Measurements from ENCODE around the gene UMODL1. TPM values are rescaled to one million over a fixed set of nuclear protein-coding genes. Genes with fewer than 3 reads are reported as not detected.

UMODL1 gene
- total and polyA plus RNA-seq, 9 donors: 0.01 to 2.2 (median 0.24) TPM; not detected in 5

DNA sequence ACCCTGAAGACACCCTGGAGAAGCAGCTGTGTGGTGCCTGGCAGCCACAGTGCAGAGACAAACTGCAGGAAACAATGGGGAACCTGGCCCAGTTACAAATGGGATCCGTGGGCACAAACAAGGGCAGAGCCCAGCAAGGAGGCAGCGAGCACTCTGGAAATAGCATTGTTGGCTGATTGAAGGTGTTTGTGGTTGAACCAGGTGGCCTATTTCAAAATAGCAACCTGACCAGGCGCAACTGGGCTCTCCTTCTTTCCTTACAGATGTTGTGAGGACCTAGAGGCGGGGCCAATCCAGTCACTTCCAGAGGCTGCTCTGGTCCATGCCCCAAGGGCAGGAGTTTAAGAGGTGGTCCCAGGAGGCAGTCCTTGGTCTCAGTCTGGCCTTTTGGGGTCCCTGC, 39.3 kb upstream of the UMODL1 start:
- H3K4me3 ChIP-seq: no peak overlapping the region
- intact Hi-C loops (cut with DNase I): loop anchor here in 1 of 4 donors (2.0 kb wide), 1 partner anchor 29 kb away; no protein-coding TSS in a partner anchor
- no peak overlapping the region for H3K27ac ChIP-seq
- TF ChIP-seq POLR2A (IDR thresholded peaks at IDR 0.05) (no peak), CTCF (IDR thresholded peaks at IDR 0.05) (no peak), EP300 (IDR thresholded peaks at IDR 0.05) (no peak)
- H3K27me3 ChIP-seq: no peaks in the 10 kb centered on the region
- H3K36me3 ChIP-seq: no peaks in the 10 kb centered on the region
- peaks cover 4% of the 10 kb centered on the region for H3K4me1 ChIP-seq (ENCODE audit: insufficient read depth)
- 52 to 71% (median 65%) methylated on average over 4 of the region's 4 CpGs for WGBS, 3 donors
- DNase-seq: no peak
- no peaks in the 10 kb centered on the region for H3K9me3 ChIP-seq

DNA sequence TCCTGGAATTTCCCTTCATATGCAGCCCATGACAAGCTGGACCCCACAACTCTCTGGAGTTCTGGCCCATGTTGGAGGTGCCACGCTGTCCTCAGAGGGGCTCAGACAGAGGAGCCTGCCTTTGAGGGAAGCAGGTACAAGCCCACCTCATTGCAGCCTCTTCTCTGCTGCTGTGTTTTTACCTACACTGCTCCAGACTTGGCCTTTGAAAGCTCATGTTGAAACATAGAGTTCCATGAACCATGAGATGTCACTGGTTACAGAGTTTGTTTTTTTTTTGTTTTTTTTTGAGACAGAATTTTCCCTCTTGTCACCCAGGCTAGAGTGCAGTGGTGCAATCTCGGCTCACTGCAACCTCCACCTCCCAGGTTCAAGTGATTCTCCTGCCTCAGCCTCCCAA, 38.9 kb upstream of the UMODL1 start:
- no peak for TF ChIP-seq POLR2A (IDR thresholded peaks at IDR 0.05)
- no peak for TF ChIP-seq CTCF (IDR thresholded peaks at IDR 0.05)
- no peak for TF ChIP-seq EP300 (IDR thresholded peaks at IDR 0.05)
- no peak overlapping the region for H3K4me3 ChIP-seq
- no peaks in the 10 kb centered on the region for H3K27me3 ChIP-seq
- H3K27ac ChIP-seq: no peak overlapping the region
- no peaks in the 10 kb centered on the region for H3K36me3 ChIP-seq
- intact Hi-C loops (cut with DNase I): no loop called here
- WGBS, 3 donors: 88 to 92% (median 88%) methylated on average over 2 of the region's 2 CpGs
- no peak for DNase-seq
- peaks cover 4% of the 10 kb centered on the region for H3K4me1 ChIP-seq (ENCODE audit: insufficient read depth)
- no peaks in the 10 kb centered on the region for H3K9me3 ChIP-seq

DNA sequence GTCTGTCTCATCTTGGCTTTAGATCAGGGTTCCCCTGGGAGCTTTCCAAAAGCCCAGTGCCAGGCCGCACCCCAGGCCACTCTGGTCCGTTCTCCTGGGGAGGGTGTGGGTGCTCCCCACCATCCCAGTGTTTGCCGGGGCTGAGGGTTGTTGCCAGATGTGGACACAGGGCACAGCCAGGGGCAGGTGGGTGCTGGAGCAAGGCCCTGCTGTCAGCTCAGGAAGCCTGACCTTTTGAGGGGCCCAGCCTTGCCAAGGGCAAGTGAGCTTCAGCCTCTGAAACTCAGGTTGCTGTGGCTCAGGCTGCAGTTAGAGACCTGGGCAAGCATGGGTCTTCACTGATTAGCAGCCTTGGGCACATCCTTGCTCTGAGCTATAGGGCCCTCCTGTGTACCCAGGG, 38.1 kb upstream of the UMODL1 start:
- H3K4me3 ChIP-seq: no peak overlapping the region
- TF ChIP-seq CTCF (IDR thresholded peaks at IDR 0.05): no peak
- no peak for DNase-seq
- no peaks in the 10 kb centered on the region for H3K4me1 ChIP-seq (ENCODE audit: insufficient read depth)
- no peak overlapping the region for H3K27ac ChIP-seq
- intact Hi-C loops (cut with DNase I): no loop called here
- WGBS, 3 donors: 83 to 94% (median 87%) methylated on average over 3 of the region's 3 CpGs
- H3K36me3 ChIP-seq: no peaks in the 10 kb centered on the region
- no peaks in the 10 kb centered on the region for H3K9me3 ChIP-seq
- no peaks in the 10 kb centered on the region for H3K27me3 ChIP-seq

- intact Hi-C loops (cut with DNase I): no loop called here
- WGBS, 3 donors: 78 to 86% (median 83%) methylated on average over 2 of the region's 2 CpGs
- TF ChIP-seq EP300 (IDR thresholded peaks at IDR 0.05) (no peak), CTCF (IDR thresholded peaks at IDR 0.05) (no peak), POLR2A (IDR thresholded peaks at IDR 0.05) (no peak)
These were observed 34.8 kb upstream of the UMODL1 start for GRCh38 chr21:42036313-42036712.

DNA sequence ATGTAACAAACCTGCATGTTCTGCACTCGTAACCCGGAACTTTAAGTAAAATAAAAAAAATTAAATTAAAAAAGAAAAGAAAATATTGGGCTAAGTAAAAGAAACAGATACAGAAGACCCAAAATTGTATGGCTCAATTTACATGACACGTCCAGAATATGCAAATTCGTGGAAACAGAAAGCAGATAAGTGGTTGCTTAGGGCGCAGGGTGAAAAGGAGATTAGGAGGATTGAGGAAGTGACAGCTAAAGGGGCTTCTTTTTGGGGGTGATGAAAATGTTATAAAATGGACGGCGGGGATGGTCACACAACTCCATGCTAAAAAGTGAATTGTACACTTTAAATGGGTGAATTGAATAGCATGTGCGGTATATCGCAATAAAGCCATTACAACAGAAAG, 33.6 kb upstream of the UMODL1 start:
- Histone ChIP-seq H3K4me1 (ENCODE audit: insufficient read depth) (peaks cover 10% of the 10 kb centered on the region), H3K27me3 (no peaks in the 10 kb centered on the region), H3K27ac (no peak overlapping the region), H3K36me3 (no peaks in the 10 kb centered on the region), H3K9me3 (no peaks in the 10 kb centered on the region), H3K4me3 (no peak overlapping the region)
- TF ChIP-seq CTCF (IDR thresholded peaks at IDR 0.05): no peak
- TF ChIP-seq POLR2A (IDR thresholded peaks at IDR 0.05): no peak
- TF ChIP-seq EP300 (IDR thresholded peaks at IDR 0.05): no peak
- intact Hi-C loops (cut with DNase I): no loop called here
- no peak for DNase-seq
- 94 to 96% (median 94%) methylated on average over 9 of the region's 9 CpGs for WGBS, 3 donors

More at GRCh38 chr21:42036313-42036712, 34.8 kb upstream of the UMODL1 start:
- Histone ChIP-seq H3K27ac (no peak overlapping the region), H3K4me3 (no peak overlapping the region), H3K9me3 (no peaks in the 10 kb centered on the region), H3K27me3 (no peaks in the 10 kb centered on the region), H3K4me1 (ENCODE audit: insufficient read depth) (peaks cover 10% of the 10 kb centered on the region), H3K36me3 (no peaks in the 10 kb centered on the region)
- no peak for DNase-seq

All from ovary (tissue), 9 donors.